ENCODE measurements around the gene MYO18B.

GRCh38 chr22:26021516-26021915, 279.5 kb downstream of the MYO18B start:
- TF ChIP-seq CTCF (conservative IDR thresholded peaks at IDR 0.05): no peak
- TF ChIP-seq ZFX (IDR thresholded peaks at IDR 0.05): no peak

Data from C4-2B (cell line).